ENCODE data around the gene PTPRN2. TPM values are rescaled to one million over a fixed set of nuclear protein-coding genes. Genes with fewer than 3 reads are reported as not detected.
"Not testable (repeated sequence)": the region's sequence is repeated elsewhere in the genome, so short reads cannot be mapped to it uniquely, and the experiment has no call there.

Gene PTPRN2
- total RNA-seq, 2 donors from 2014 or later = 30.3 to 40.7 TPM

GRCh38 chr7:157665634-157665988 is 922.0 kb downstream of the PTPRN2 start:
- DNase-seq; intact Hi-C loops (cut with DNase I, micrococcal nuclease); ATAC-seq: not testable (repeated sequence)

DNA sequence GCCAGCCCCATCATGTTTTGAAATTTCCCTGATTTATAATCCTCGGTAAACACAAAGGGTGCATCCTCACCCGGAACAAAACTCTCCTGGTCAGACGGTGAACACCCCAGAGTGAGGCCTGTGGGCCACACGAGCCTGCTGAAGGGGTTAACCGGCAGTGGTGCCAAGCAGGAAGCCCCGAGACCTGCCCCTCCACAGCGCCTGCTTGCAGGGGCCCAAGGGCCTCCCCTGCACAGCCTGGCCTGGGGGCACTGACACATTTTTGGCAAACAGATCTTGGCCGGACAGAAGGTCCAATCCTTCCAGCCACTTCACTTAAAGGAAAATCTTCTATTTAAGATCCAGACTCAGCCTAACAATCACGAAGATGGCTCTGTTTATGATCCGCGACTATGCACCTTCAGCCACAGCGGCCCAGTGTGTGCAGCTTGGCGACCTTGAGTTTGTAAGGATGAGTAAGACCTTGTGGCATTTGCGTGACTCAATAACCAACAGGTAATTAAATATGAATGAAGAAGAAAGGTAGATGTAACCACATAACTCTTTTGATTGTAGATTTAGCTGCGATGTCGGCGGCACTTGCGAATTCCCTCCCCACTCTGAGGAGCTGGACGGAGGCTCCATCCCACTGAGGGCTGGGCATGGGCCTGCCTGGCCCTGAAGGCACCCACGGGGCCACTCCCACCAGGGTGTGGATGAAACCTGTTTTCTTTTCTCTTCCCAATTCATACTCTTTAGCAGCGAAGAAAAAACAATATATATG is 922.6 kb downstream of the PTPRN2 start:
- DNase-seq (peak in 1 of 2 donors; percentile 12), ATAC-seq (no peak)
- intact Hi-C loops (cut with DNase I, micrococcal nuclease) = no loop called here

GRCh38 chr7:157664034-157664433 is 923.6 kb downstream of the PTPRN2 start:
- ATAC-seq (no peak), DNase-seq (no peak)
- intact Hi-C loops (cut with DNase I, micrococcal nuclease) = no loop called here

DNA sequence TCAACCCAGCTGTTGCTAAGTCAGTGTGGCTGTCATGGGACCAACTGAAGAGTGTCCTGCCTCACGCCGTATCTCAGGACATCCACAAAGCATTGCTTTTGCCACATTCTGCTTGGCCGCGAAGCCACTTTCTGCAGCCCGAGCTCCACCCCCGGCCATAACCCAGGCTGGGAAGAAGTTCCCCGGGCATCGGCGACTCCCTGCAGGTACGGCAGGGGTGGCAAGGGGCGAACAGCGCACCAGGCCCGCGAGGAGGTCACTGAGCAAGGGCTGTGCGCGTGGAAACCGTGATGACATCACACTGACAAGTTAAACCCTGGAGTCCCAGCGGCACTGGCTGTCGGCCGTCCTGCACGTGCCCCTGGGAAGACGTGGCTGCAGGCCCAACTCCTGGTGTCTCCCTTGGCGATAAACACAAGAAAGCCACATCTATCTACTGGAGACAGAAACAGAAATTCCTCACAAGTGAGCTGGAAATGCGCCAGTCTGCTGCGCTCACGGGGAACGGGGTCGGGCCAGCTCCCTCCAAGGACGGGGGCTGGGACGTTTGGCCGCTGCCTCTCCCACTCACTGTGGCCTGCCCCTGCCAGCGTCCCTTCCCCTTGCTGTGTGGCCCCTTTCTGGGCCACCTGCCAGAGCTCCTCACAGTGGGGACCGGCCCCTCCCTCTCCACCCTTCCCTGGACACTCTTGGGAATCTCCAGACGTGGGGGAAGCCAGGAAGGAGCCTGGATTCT is 924.5 kb downstream of the PTPRN2 start:
- no peak for ATAC-seq
- intact Hi-C loops (cut with DNase I, micrococcal nuclease) = no loop called here
- no peak for DNase-seq

DNA sequence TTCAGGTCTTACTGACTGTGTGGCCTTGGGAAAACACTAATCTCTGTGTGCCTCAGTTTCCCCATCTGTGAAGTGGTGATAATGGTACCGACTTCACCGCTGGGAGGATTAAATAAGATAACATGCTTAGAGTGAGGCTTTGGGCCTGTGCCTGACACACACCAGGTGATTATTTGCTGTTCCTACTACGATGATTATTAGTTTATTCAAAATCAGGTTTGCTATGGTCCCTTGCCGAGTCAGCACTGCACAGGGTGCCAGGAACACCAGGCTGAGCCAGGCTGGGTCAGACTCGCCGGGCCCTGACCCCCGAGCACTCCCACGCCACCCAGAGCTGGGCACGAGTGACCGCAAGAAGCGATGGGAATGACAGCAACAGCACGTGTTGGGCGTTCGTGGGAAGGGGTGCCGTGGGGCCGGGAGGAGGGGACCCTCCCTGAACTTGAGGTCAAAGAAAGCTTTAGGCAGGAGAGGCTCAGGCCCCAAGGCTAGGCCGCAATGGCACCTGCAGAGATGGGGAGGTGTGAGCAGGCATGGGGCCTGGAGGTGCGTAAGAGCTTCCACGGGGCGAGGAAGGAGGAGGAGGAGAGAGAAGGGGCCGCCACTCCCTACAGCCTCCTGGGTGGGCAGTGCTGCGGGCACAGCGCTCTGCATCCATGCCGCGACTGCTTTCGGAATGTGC is 925.4 kb downstream of the PTPRN2 start:
- intact Hi-C loops (cut with DNase I, micrococcal nuclease) = no loop called here
- ATAC-seq (no peak), DNase-seq (no peak)

GRCh38 chr7:157661611-157661975 is 926.0 kb downstream of the PTPRN2 start:
- intact Hi-C loops (cut with DNase I, micrococcal nuclease) = no loop called here
- no peak for ATAC-seq
- DNase-seq = no peak

GRCh38 chr7:157660971-157661610 is 926.5 kb downstream of the PTPRN2 start:
- no peak for ATAC-seq
- DNase-seq = peak in 1 of 2 donors; percentile 14
- intact Hi-C loops (cut with DNase I, micrococcal nuclease) = no loop called here

GRCh38 chr7:157658851-157659412 is 928.7 kb downstream of the PTPRN2 start:
- ATAC-seq (no peak), DNase-seq (no peak)

DNA sequence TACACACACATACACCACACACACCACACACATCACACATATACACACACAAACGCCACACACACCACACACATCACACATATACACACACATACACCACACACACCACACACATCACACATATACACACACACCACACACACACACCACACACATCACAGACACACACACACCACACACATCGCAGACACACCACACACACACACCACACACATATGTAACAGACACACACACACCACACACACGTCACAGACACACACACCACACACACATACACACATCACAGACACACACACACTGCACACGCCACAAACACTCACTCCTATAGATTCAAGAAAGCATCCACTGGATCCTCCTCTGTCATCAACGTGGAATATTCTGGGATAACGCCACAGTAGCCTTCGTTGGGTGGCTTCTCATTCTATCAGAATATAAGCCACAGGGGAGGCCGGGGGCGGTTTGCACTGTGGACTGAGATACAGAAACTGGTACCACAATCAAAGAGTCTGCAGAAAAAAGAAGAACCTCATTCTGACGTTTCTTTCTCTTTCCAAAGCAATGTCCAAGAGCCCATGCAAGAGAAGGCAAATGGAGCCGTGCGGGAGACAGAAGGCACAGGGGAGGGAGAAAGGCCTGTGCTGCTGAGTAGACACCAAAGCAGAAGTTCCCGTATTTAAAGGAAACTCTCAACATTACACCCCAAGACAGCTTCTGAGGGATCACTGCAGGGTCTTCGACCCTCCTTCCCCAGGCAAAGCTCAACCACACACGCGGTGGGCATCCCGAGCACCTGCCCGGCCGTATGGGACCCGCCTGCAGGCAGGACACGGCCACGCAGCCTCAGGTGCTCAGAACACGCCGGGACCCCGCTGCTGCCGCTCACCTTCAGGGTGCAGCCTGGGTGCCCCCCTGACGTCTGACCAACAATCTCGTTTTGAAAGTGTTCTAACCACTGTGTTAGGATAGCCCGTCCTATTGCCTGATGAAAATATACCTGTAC is 929.6 kb downstream of the PTPRN2 start:
- DNase-seq = no peak
- no peak for ATAC-seq
- intact Hi-C loops (cut with DNase I, micrococcal nuclease) = no loop called here

More at GRCh38 chr7:157658851-157659412, 928.7 kb downstream of the PTPRN2 start:
- intact Hi-C loops (cut with DNase I, micrococcal nuclease) = no loop called here

- intact Hi-C loops (cut with DNase I, micrococcal nuclease) = no loop called here
- DNase-seq (no peak), ATAC-seq (no peak)
Observed at GRCh38 chr7:157656195-157656769, 931.3 kb downstream of the PTPRN2 start.

GRCh38 chr7:157654350-157654749 is 933.3 kb downstream of the PTPRN2 start:
- ATAC-seq (no peak), DNase-seq (no peak)
- intact Hi-C loops (cut with DNase I, micrococcal nuclease) = no loop called here

- ATAC-seq (no peak), DNase-seq (no peak)
- intact Hi-C loops (cut with DNase I, micrococcal nuclease) = no loop called here
Observed at GRCh38 chr7:157653827-157654207, 933.8 kb downstream of the PTPRN2 start.

DNA sequence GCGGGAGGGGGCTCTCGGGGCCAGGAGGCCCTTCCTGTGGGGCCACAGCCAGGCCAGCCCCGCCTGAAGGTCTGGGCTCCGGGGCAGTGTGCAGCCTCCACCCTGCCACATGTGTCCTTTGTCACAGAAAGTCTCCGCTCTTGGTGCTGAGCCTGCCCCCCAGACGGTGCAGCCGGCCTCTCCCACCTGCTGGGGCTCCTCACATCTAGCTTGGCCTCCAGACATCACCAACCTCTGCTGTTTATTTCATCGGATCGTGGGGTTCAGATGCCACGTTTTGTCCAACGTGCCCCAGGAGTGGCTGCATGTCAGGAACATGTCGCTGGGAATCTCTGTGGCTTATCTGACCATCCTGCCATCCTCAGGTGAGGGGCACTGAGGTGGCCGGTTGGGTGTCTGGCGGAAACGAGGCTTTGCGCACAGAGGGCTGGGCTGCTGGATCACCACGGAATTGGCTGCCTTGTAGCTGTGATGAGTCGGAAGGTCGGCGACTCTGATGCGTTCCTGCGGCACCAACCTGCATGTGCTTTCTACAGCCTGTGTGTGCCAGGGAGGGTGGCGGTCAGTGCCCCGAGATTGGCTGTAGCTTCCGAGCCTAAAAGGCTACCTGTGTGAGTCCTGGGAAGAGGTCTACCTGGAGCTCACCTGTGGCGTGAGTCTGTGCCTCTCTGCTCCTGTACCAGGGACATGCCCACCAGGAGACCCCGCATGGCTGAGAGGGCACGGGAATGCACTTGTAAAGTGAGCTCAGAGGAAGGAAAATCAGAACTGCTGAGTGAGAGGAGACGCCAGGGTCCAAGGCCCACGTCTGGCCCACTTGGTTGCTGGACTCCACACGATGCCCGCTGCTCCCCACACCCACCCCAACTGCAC is 934.4 kb downstream of the PTPRN2 start:
- no peak for DNase-seq
- intact Hi-C loops (cut with DNase I, micrococcal nuclease) = no loop called here
- ATAC-seq = no peak

GRCh38 chr7:157652161-157652953 is 935.3 kb downstream of the PTPRN2 start:
- intact Hi-C loops (cut with DNase I, micrococcal nuclease) = no loop called here
- DNase-seq = no peak

GRCh38 chr7:157651366-157652160 is 936.1 kb downstream of the PTPRN2 start:
- ATAC-seq = no peak
- intact Hi-C loops (cut with DNase I, micrococcal nuclease) = no loop called here
- no peak for DNase-seq

More at GRCh38 chr7:157652161-157652953, 935.3 kb downstream of the PTPRN2 start:
- ATAC-seq = no peak
